Effector CD4-positive, alpha-beta T cell (primary cell): ENCODE data around the gene RAC3.
A peak's percentile ranks its signal among the peaks of the same experiment; 100 is the strongest.
"Not testable (repeated sequence)": the region's sequence is repeated elsewhere in the genome, so short reads cannot be mapped to it uniquely, and the experiment has no call there.

ENCODE experiments used
- DNase-seq: peaks from one replicate; pipeline ENCODE4 v3.0.0-alpha.2; 2020

The RAC3 gene

GRCh38 chr17:82025401-82026107 is 5.9 kb upstream of the RAC3 start:
- no peak for DNase-seq

GRCh38 chr17:82028246-82028645 is 3.2 kb upstream of the RAC3 start:
- DNase-seq: no peak

GRCh38 chr17:82028966-82029365 is 2.5 kb upstream of the RAC3 start:
- DNase-seq: no peak

GRCh38 chr17:82029391-82029790 is 2.1 kb upstream of the RAC3 start:
- no peak for DNase-seq

- no peak for DNase-seq
These were observed 1.4 kb upstream of the RAC3 start for GRCh38 chr17:82029990-82030469.

- peak; percentile 75 for DNase-seq
These were observed 792 bp upstream of the RAC3 start for GRCh38 chr17:82030470-82031302.

- DNase-seq: no peak
These were observed 578 bp downstream of the RAC3 start for GRCh38 chr17:82031885-82032627.

GRCh38 chr17:82033359-82034085 is 2.0 kb downstream of the RAC3 start:
- no peak for DNase-seq

GRCh38 chr17:82034371-82035011 is 3.0 kb downstream of the RAC3 start:
- no peak for DNase-seq

- DNase-seq: no peak
These were observed 4.0 kb downstream of the RAC3 start for GRCh38 chr17:82035488-82035887.

- no peak for DNase-seq
These were observed 4.6 kb downstream of the RAC3 start for GRCh38 chr17:82035956-82036633.

GRCh38 chr17:82036634-82037091 is 5.2 kb downstream of the RAC3 start:
- DNase-seq: no peak

GRCh38 chr17:82037092-82037888 is 5.8 kb downstream of the RAC3 start, which contains the start of gene DCXR:
TSS of gene DCXR (minus strand) at chr17:82037697. CDS start at chr17:82037682, 15 bp downstream.
- DNase-seq: peak; percentile 92

GRCh38 chr17:82037889-82038195 is 6.4 kb downstream of the RAC3 start:
- no peak for DNase-seq

- not testable (repeated sequence) for DNase-seq
These were observed 7.4 kb downstream of the RAC3 start for GRCh38 chr17:82038796-82039409.

- no peak for DNase-seq
These were observed 8.3 kb downstream of the RAC3 start for GRCh38 chr17:82039695-82040299.

GRCh38 chr17:82041144-82041814 is 9.8 kb downstream of the RAC3 start:
- no peak for DNase-seq

GRCh38 chr17:82042649-82043048 is 11.2 kb downstream of the RAC3 start:
- DNase-seq: no peak

GRCh38 chr17:82043507-82043906 is 12.0 kb downstream of the RAC3 start:
- DNase-seq: no peak
